Activated CD4-positive, alpha-beta T cell treated with anti-CD3 and anti-CD28 coated beads for 1 hour (primary cell): ENCODE measurements around the gene COQ8A.
"Not testable (repeated sequence)": the region's sequence is repeated elsewhere in the genome, so short reads cannot be mapped to it uniquely, and the experiment has no call there.

Source experiments
- DNase-seq: peaks from one replicate; pipeline ENCODE4 v3.0.0-alpha.2; 2020

The COQ8A gene

GRCh38 chr1:226953175-226953800, 13.2 kb downstream of the COQ8A start:
- no peak for DNase-seq

DNA sequence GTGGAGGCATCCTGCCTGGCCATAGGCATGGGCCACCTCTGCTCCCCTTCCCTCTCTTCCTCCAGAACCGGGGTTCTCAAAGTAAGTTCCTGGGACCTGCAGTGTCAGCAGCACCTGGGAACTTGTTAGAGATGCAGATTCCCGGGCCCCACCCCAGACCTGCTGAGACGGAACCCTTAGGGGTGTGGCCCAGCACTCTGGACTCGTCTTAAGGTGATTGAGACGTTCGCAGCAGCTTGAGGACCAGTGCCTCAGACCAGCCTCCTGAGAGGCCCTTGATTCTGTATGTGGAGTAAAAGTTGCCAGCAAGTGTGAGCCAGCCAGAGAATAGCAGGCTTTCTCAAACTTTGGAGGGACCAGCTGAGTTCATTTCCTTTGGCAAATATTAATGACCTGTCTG, 14.2 kb downstream of the COQ8A start:
- DNase-seq: no peak

- no peak for DNase-seq
These were observed 14.7 kb downstream of the COQ8A start for GRCh38 chr1:226954777-226955176.

DNA sequence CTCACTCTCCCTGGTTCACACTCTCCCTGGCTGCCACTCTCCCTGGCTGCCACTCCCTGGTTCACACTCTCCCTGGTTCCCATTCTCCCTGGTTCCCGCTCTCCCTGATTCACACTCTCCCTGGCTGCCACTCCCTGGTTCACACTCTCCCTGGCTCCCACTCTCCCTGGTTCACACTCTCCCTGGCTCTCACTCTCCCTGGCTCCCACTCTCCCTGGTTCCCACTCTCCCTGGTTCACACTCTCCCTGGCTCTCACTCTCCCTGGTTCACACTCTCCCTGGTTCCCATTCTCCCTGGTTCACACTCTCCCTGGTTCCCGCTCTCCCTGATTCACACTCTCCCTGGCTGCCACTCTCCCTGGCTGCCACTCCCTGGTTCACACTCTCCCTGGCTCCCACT, 15.8 kb downstream of the COQ8A start:
- DNase-seq: not testable (repeated sequence)

GRCh38 chr1:226956942-226957713, 17.0 kb downstream of the COQ8A start:
- DNase-seq: no peak

GRCh38 chr1:226957714-226958113, 17.6 kb downstream of the COQ8A start:
- no peak for DNase-seq

GRCh38 chr1:226958300-226958699, 18.2 kb downstream of the COQ8A start:
- no peak for DNase-seq

DNA sequence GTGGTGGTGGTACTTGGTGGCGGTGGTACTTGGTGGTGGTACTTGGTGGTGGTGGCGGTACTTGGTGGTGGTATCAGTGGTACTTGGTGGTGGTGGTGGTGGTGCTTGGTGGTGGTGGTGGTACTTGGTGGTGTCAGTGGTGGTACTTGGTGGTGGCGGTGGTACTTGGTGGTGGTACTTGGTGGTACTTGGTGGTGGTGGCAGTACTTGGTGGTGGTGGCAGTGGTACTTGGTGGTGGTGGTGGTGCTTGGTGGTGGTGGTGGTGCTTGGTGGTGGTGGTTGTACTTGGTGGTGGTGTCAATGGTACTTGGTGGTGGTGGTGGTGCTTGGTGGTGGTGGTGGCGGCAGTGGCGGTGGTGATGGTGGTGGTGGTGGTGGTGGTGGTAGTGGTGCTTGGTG, 20.2 kb downstream of the COQ8A start:
- DNase-seq: no peak

- no peak for DNase-seq
These were observed 21.1 kb downstream of the COQ8A start for GRCh38 chr1:226960944-226961765.

- DNase-seq: no peak
These were observed 22.6 kb downstream of the COQ8A start for GRCh38 chr1:226962421-226963391.

DNA sequence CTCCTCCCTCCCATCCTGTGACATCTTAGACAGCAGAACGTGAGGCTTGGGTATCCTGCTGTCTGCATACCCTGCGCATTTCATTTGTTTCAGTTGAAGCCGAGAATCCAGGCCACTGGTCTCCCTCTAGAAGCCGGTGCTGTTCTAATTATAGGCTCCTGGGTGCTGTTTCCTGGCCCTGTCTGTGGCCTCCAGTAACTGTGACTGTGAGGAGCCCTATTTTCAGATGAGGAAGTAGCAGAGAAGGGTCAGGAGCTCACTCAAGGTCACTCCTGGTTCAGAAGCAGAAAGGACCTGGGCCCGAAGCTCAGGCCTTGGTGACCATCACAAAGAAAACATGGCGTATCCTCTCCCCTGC, 24.0 kb downstream of the COQ8A start:
- no peak for DNase-seq

- DNase-seq: no peak
These were observed 24.8 kb downstream of the COQ8A start for GRCh38 chr1:226964611-226965486.

GRCh38 chr1:226965581-226966440, 25.7 kb downstream of the COQ8A start:
- no peak for DNase-seq

- no peak for DNase-seq
These were observed 26.6 kb downstream of the COQ8A start for GRCh38 chr1:226966683-226967082.

DNA sequence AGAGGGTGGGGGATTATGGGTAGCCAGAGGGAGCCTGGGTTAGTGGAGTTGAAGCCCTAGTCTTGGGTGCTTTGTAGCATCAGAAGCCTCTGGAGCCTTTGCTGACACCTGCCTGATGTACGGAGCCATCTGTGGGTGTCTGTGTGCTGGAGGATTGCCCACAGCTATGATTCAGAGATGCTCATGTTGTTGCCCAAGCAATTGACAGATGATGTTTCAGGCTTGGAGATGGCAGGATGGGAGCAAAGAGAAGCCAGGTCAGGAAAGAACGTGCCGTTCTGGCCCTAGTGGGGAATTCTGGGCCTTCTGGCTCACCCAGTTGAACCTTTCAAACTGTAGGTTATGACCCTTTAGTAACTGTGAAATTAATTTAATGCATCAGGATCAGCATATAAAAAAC, 27.6 kb downstream of the COQ8A start:
- no peak for DNase-seq

- no peak for DNase-seq
These were observed 31.7 kb downstream of the COQ8A start for GRCh38 chr1:226971765-226972164.

GRCh38 chr1:226972931-226973330, 32.8 kb downstream of the COQ8A start:
- no peak for DNase-seq

DNA sequence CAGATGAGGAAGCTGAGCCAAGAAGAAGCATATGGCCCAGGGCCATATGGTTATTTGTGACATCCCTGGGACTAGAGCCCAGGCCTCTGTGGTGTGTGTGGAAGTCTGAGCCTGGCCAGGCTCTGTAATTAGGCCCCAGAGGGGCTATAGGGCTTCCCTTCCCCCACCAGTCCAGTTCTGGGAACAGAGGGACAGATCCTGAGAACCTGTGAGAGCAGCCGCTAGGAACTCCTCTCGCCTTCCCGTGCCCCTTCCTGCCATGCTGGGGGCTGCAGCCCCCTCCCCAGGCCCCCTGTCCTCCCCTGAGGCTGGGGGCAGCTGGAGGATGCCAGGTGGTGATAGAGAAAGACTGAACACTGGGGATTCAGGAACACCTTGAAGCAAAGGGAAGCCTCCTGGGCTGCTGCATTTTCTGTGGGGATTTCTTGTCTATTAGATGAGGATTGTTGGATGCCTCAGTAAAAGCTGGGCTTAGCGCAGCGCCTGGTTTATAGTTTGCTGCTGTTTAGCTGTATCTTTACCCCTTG, 33.3 kb downstream of the COQ8A start:
- no peak for DNase-seq

DNA sequence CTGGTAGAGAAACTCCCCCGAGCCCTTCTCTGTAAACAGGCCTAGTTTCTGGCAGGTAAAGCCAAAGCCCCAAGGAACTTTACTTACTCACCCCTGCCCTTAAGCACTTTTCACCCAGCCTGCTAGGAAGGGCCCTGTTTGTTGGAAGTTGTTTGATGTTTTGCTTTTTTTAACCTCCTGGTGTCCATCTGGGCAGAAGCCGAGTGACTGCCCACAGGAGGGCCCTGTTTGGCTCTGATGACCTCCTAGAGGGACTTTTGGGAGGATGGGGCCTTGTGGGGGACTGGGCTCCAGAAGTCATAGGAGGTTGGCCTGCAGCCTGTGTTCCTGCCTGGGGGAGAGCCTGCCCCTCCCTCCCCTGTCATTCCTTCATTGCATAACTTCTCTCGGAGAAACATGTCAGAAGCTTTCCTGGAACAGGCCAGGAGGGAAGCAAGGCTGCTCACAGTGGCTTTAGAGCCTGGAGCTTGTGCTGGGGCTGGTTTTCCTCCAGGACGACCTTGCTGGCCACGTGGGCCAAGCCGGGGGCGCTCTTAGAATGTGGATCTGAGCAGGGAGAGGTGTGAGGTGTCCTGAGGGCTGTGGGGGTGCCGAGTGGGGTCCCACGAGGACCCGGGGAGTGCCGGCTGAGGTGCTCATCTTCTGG, 33.9 kb downstream of the COQ8A start:
- no peak for DNase-seq
